Left forelimb (tissue), 1 donor: Measurements from ENCODE around the gene HCK.
A peak's percentile ranks its signal among the peaks of the same experiment; 100 is the strongest.
"Not testable (repeated sequence)": the region's sequence is repeated elsewhere in the genome, so short reads cannot be mapped to it uniquely, and the experiment has no call there.

Experiments used
- DNase-seq: peaks from one replicate; pipeline ENCODE4 v3.0.0-alpha.2; 2018; ENCODE audit warnings: low spot score

The HCK gene

GRCh38 chr20:32028647-32029372, 23.2 kb upstream of the HCK start:
- DNase-seq, result no peak

GRCh38 chr20:32029561-32029960, 22.5 kb upstream of the HCK start:
- no peak for DNase-seq

GRCh38 chr20:32031007-32031958, 20.8 kb upstream of the HCK start:
- peak; percentile 71 for DNase-seq

- no peak for DNase-seq
Measured at GRCh38 chr20:32033316-32033715, 18.7 kb upstream of the HCK start.

- DNase-seq, result not testable (repeated sequence)
Measured at GRCh38 chr20:32033721-32034120, 18.3 kb upstream of the HCK start.

GRCh38 chr20:32034581-32035425, 17.2 kb upstream of the HCK start:
- DNase-seq, result no peak

- DNase-seq, result no peak
Measured at GRCh38 chr20:32035426-32035779, 16.6 kb upstream of the HCK start.

GRCh38 chr20:32036252-32036651, 15.8 kb upstream of the HCK start:
- no peak for DNase-seq

- DNase-seq, result no peak
Measured at GRCh38 chr20:32036716-32037485, 15.1 kb upstream of the HCK start.

- DNase-seq, result no peak
Measured at GRCh38 chr20:32037929-32038328, 14.1 kb upstream of the HCK start.

GRCh38 chr20:32040142-32040953, 11.7 kb upstream of the HCK start:
- DNase-seq, result no peak

GRCh38 chr20:32045999-32046398, 6.0 kb upstream of the HCK start:
- no peak for DNase-seq

- no peak for DNase-seq
Measured at GRCh38 chr20:32050324-32050841, 1.7 kb upstream of the HCK start.

- no peak for DNase-seq
Measured at GRCh38 chr20:32050851-32051556, 1.0 kb upstream of the HCK start.

- no peak for DNase-seq
Measured at GRCh38 chr20:32051720-32052089, 337 bp upstream of the HCK start.

GRCh38 chr20:32052778-32053362, 828 bp downstream of the HCK start:
- no peak for DNase-seq

- DNase-seq, result no peak
Measured at GRCh38 chr20:32053648-32054047, 1.6 kb downstream of the HCK start.

- DNase-seq, result no peak
Measured at GRCh38 chr20:32056708-32057483, 4.9 kb downstream of the HCK start.
